H1 (cell line): Measurements from ENCODE around the gene NID2. TPM values are rescaled to one million over a fixed set of nuclear protein-coding genes. Genes with fewer than 3 reads are reported as not detected.

Source experiments
- ATF2 ChIP-seq: IDR thresholded peaks from 2 replicates; pipeline ENCODE4 v1.6.1; 2012; ENCODE audit warnings: low read length, inconsistent platforms
- EZH2 ChIP-seq: fragments of 200-600 bp; sonication (generic); IDR thresholded peaks from 2 replicates; pipeline ENCODE4 v1.7.1; 2012; ENCODE audit warnings: low read depth, mild to moderate bottlenecking, moderate library complexity, low read length, inconsistent platforms; ENCODE audit not compliant: severe bottlenecking
- KDM4A ChIP-seq: IDR thresholded peaks from one replicate; pipeline ENCODE4 v1.7.1; 2012; ENCODE audit warnings: low read depth, mild to moderate bottlenecking, moderate library complexity, low read length, inconsistent platforms; ENCODE audit not compliant: severe bottlenecking
- RNF2 ChIP-seq: fragments of 200-900, 300-1000 bp; sonication (generic); IDR thresholded peaks from 2 replicates; pipeline ENCODE4 v1.7.1; 2016; ENCODE audit warnings: borderline replicate concordance, low read depth, mild to moderate bottlenecking, antibody characterized with exemption, low read length; ENCODE audit not compliant: poor library complexity, severe bottlenecking; ENCODE audit errors: missing control alignments
- SP4 ChIP-seq: IDR thresholded peaks from 2 replicates; pipeline ENCODE4 v1.6.1; 2012; ENCODE audit warnings: low read length, inconsistent platforms
- SRF ChIP-seq: IDR thresholded peaks from 2 replicates; pipeline ENCODE4 v1.6.1; 2011; ENCODE audit warnings: mild to moderate bottlenecking, low read depth, low read length, moderate library complexity
- YY1 ChIP-seq: IDR thresholded peaks from 2 replicates; pipeline ENCODE4 v1.6.1; 2011; ENCODE audit warnings: low read depth, mild to moderate bottlenecking, low read length
- polyA plus RNA-seq, 7 experiments: library from polyadenylated mRNA; depleted of rRNA in 3 of 7; stranded (reverse) in 5 of 7; unstranded in 2 of 7; fragments of >200 nt in 5 of 7; fragments of 200-250 nt in 2 of 7; gene quantifications; 1 replicate in 5 of 7; 2 replicates in 1 of 7; 4 replicates in 1 of 7; pipeline versions ENCODE4 v1.2.1 to v1.2.3, GENCODE V29; 2011 to 2013; ENCODE audit warnings: missing spikeins in 2 of 7, mixed read lengths in 2 of 7
- total RNA-seq: library from RNA; stranded (reverse); fragmentation: NEBNext Ultra II Directional; extraction: Animal tissue kit (Norgen Biotek cat#: 25700); gene quantifications from 2 replicates; pipeline ENCODE4 v1.2.1, GENCODE V29; 2021

The NID2 gene
- total and polyA plus RNA-seq, 2 of the 8 experiments (the other 6 are each of a cell fraction or from before 2014, with no cell fraction given) = 6.1 to 12.6 TPM

GRCh38 chr14:51962711-51963110, 106.1 kb downstream of the NID2 start (continued):
- TF ChIP-seq ATF2 (no peak), EZH2 (no peak), YY1 (no peak), SP4 (no peak), SRF (no peak), RNF2 (no peak), KDM4A (no peak)
- TF ChIP-seq, all 59 proteins: peak for 0
